ENCODE results near the gene RAB33A. TPM values are rescaled to one million over a fixed set of nuclear protein-coding genes. Genes with fewer than 3 reads are reported as not detected.

Gene RAB33A
- total RNA-seq, 1 experiment from 2014 or later: not detected

- intact Hi-C loops (cut with micrococcal nuclease): no loop called here
- TF ChIP-seq, protein P1, sequence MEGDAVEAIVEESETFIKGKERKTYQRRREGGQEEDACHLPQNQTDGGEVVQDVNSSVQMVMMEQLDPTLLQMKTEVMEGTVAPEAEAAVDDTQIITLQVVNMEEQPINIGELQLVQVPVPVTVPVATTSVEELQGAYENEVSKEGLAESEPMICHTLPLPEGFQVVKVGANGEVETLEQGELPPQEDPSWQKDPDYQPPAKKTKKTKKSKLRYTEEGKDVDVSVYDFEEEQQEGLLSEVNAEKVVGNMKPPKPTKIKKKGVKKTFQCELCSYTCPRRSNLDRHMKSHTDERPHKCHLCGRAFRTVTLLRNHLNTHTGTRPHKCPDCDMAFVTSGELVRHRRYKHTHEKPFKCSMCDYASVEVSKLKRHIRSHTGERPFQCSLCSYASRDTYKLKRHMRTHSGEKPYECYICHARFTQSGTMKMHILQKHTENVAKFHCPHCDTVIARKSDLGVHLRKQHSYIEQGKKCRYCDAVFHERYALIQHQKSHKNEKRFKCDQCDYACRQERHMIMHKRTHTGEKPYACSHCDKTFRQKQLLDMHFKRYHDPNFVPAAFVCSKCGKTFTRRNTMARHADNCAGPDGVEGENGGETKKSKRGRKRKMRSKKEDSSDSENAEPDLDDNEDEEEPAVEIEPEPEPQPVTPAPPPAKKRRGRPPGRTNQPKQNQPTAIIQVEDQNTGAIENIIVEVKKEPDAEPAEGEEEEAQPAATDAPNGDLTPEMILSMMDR (IDR thresholded peaks at IDR 0.05; ENCODE audit: unreplicated experiment): no peak
- no peaks in the 10 kb centered on the region for H3K4me1 Mint-ChIP-seq (ENCODE audit: insufficient read depth, unreplicated experiment)
- no TSS peak for BruUV-seq (replicated peaks)
- no peak for DNase-seq (ENCODE audit: unreplicated experiment)
- peaks cover 40% of the 10 kb centered on the region for H3K36me3 Mint-ChIP-seq (ENCODE audit: insufficient read depth, unreplicated experiment)
- H3K4me3 Mint-ChIP-seq (ENCODE audit: unreplicated experiment): no peak overlapping the region
- H3K9me3 Mint-ChIP-seq (ENCODE audit: unreplicated experiment): no peaks in the 10 kb centered on the region
- no peak overlapping the region for H3K27ac Mint-ChIP-seq (ENCODE audit: low read depth, unreplicated experiment)
- H3K27me3 Mint-ChIP-seq (ENCODE audit: insufficient read depth, unreplicated experiment): peaks cover 40% of the 10 kb centered on the region
- CTCF ChIA-PET: no interaction called here
- POLR2A ChIA-PET: no interaction called here
These were observed 35.3 kb upstream of the RAB33A start for GRCh38 chrX:130136496-130136895.

GRCh38 chrX:130136961-130137360 lies 34.8 kb upstream of the RAB33A start:
- ChIA-PET POLR2A (interaction anchor here (0.8 kb wide), 1 partner anchor 10 kb away, joined by 3 read pairs; no protein-coding TSS in a partner anchor), CTCF (interaction anchor here (0.6 kb wide), 1 partner anchor 510 kb away, joined by 3 read pairs; no protein-coding TSS in a partner anchor)
- Mint-ChIP-seq H3K9me3 (ENCODE audit: unreplicated experiment) (no peaks in the 10 kb centered on the region), H3K27me3 (ENCODE audit: insufficient read depth, unreplicated experiment) (peaks cover 44% of the 10 kb centered on the region), H3K4me1 (ENCODE audit: insufficient read depth, unreplicated experiment) (no peaks in the 10 kb centered on the region), H3K27ac (ENCODE audit: low read depth, unreplicated experiment) (no peak overlapping the region), H3K36me3 (ENCODE audit: insufficient read depth, unreplicated experiment) (peaks cover 40% of the 10 kb centered on the region), H3K4me3 (ENCODE audit: unreplicated experiment) (no peak overlapping the region)
- intact Hi-C loops (cut with micrococcal nuclease): no loop called here
- no peak for DNase-seq (ENCODE audit: unreplicated experiment)
- BruUV-seq (replicated peaks): no TSS peak
- TF ChIP-seq, protein P1 (IDR thresholded peaks at IDR 0.05; ENCODE audit: unreplicated experiment): no peak

- no peak overlapping the region for H3K4me3 Mint-ChIP-seq (ENCODE audit: unreplicated experiment)
- no TSS peak for BruUV-seq (replicated peaks)
- peaks cover 44% of the 10 kb centered on the region for H3K36me3 Mint-ChIP-seq (ENCODE audit: insufficient read depth, unreplicated experiment)
- DNase-seq (ENCODE audit: unreplicated experiment): no peak
- intact Hi-C loops (cut with micrococcal nuclease): no loop called here
- ChIA-PET POLR2A (no interaction called here), CTCF (interaction anchor here (0.6 kb wide), 2 partner anchors 13 to 294 kb away, joined by 3 read pairs; no protein-coding TSS in a partner anchor)
- H3K27ac Mint-ChIP-seq (ENCODE audit: low read depth, unreplicated experiment): no peak overlapping the region
- H3K9me3 Mint-ChIP-seq (ENCODE audit: unreplicated experiment): no peaks in the 10 kb centered on the region
- H3K4me1 Mint-ChIP-seq (ENCODE audit: insufficient read depth, unreplicated experiment): peaks cover 6% of the 10 kb centered on the region
- peaks cover 71% of the 10 kb centered on the region for H3K27me3 Mint-ChIP-seq (ENCODE audit: insufficient read depth, unreplicated experiment)
- TF ChIP-seq, protein P1 (IDR thresholded peaks at IDR 0.05; ENCODE audit: unreplicated experiment): no peak
These were observed 32.1 kb upstream of the RAB33A start for GRCh38 chrX:130139474-130140201.

- Mint-ChIP-seq H3K27ac (ENCODE audit: low read depth, unreplicated experiment) (no peak overlapping the region), H3K36me3 (ENCODE audit: insufficient read depth, unreplicated experiment) (peaks cover 58% of the 10 kb centered on the region), H3K27me3 (ENCODE audit: insufficient read depth, unreplicated experiment) (peaks cover 67% of the 10 kb centered on the region), H3K4me1 (ENCODE audit: insufficient read depth, unreplicated experiment) (peaks cover 7% of the 10 kb centered on the region), H3K9me3 (ENCODE audit: unreplicated experiment) (no peaks in the 10 kb centered on the region), H3K4me3 (ENCODE audit: unreplicated experiment) (no peak overlapping the region)
- no TSS peak for BruUV-seq (replicated peaks)
- TF ChIP-seq, protein P1 (IDR thresholded peaks at IDR 0.05; ENCODE audit: unreplicated experiment): peak; percentile 19
- intact Hi-C loops (cut with micrococcal nuclease): loop anchor here (1.0 kb wide), 1 partner anchor 48 kb away; no protein-coding TSS in a partner anchor
- ChIA-PET CTCF (interaction anchor here (0.9 to 1.8 kb wide), 3 partner anchors 25 to 545 kb away, joined by 3 to 6 read pairs (median 3); no protein-coding TSS in a partner anchor), POLR2A (interaction anchor here (1.1 to 1.6 kb wide), 3 partner anchors 9 to 36 kb away, joined by 3 to 10 read pairs (median 4); partner anchors contain the start of gene AIFM1)
- peak; percentile 84 for DNase-seq (ENCODE audit: unreplicated experiment)
These were observed 27.3 kb upstream of the RAB33A start for GRCh38 chrX:130144509-130144908.
